Hepatic stellate cell (primary cell): ENCODE results near the gene MCCD1.
"Not testable (repeated sequence)": the region's sequence is repeated elsewhere in the genome, so short reads cannot be mapped to it uniquely, and the experiment has no call there.

Experiments used
- DNase-seq: peaks from one replicate; pipeline ENCODE4 v3.0.0; 2011; ENCODE audit warnings: low spot score

The MCCD1 gene

GRCh38 chr6:31528821-31529328 lies at the start of gene MCCD1:
MCCD1 (plus strand) TSS chr6:31528962; CDS start chr6:31529015, 53 bp downstream.
- DNase-seq, result no peak

- DNase-seq, result no peak
Observed at GRCh38 chr6:31479151-31479932, 49.4 kb upstream of the MCCD1 start.

- DNase-seq, result no peak
Observed at GRCh38 chr6:31479933-31480535, 48.7 kb upstream of the MCCD1 start.

GRCh38 chr6:31480574-31480973 lies 48.2 kb upstream of the MCCD1 start:
- DNase-seq, result no peak

GRCh38 chr6:31483392-31483791 lies 45.4 kb upstream of the MCCD1 start:
- no peak for DNase-seq

- DNase-seq, result no peak
Observed at GRCh38 chr6:31485055-31485454, 43.7 kb upstream of the MCCD1 start.

GRCh38 chr6:31486065-31486837 lies 42.5 kb upstream of the MCCD1 start:
- DNase-seq, result not testable (repeated sequence)

GRCh38 chr6:31487674-31488073 lies 41.1 kb upstream of the MCCD1 start:
- not testable (repeated sequence) for DNase-seq

GRCh38 chr6:31489086-31489485 lies 39.7 kb upstream of the MCCD1 start:
- DNase-seq, result no peak

- DNase-seq, result no peak
Observed at GRCh38 chr6:31490115-31490873, 38.5 kb upstream of the MCCD1 start.

GRCh38 chr6:31493550-31493874 lies 35.2 kb upstream of the MCCD1 start:
- not testable (repeated sequence) for DNase-seq

GRCh38 chr6:31493875-31494694 lies 34.7 kb upstream of the MCCD1 start:
- peak; percentile 76 for DNase-seq

- peak; percentile 60 for DNase-seq
Observed at GRCh38 chr6:31495580-31495979, 33.2 kb upstream of the MCCD1 start.

- DNase-seq, result not testable (repeated sequence)
Observed at GRCh38 chr6:31496826-31497225, 31.9 kb upstream of the MCCD1 start.

- DNase-seq, result peak; percentile 80
Observed at GRCh38 chr6:31497531-31498476, 31.0 kb upstream of the MCCD1 start, which contains the start of gene MICB. MICB (plus strand) TSS chr6:31498145; CDS start chr6:31498194, 49 bp downstream.

- DNase-seq, result peak; percentile 45
Observed at GRCh38 chr6:31498748-31499147, 30.0 kb upstream of the MCCD1 start.

- not testable (repeated sequence) for DNase-seq
Observed at GRCh38 chr6:31499648-31500047, 29.1 kb upstream of the MCCD1 start.

GRCh38 chr6:31502586-31502985 lies 26.2 kb upstream of the MCCD1 start:
- DNase-seq, result no peak

- not testable (repeated sequence) for DNase-seq
Observed at GRCh38 chr6:31509036-31509435, 19.7 kb upstream of the MCCD1 start.

- DNase-seq, result no peak
Observed at GRCh38 chr6:31510007-31510406, 18.8 kb upstream of the MCCD1 start.
